Activated CD4-positive, alpha-beta T cell treated with anti-CD3 and anti-CD28 coated beads, Interleukin-10, Interleukin-2, amounts not matched to agents 100 ng/mL and 50 ng/mL, durations not matched to agents 16 hours and 8 hours (primary cell): Measurements from ENCODE around the gene NFAT5.

Source experiments
- DNase-seq: peaks from one replicate; pipeline ENCODE4 v3.0.0-alpha.2; 2020

The NFAT5 gene

DNA sequence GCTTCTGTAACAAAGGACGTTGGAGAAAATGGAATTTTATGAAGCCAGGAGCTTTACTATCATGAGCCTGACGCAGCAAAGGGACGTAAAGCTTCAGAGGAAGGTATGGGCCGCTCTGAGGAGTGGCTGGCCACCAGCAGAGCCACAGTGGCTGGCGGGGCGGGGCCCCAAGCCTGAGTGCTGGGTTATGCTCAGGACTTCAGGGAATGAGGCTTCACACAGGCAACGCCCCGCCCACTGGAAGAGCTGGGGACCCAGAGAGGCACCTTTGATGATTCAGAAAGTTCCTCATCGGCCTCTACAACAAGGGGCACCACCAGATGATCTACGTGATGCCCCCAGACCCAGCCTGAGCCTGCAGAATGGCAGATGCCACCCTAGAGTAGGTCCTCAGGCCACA is 180.2 kb downstream of the NFAT5 start:
- no peak for DNase-seq

DNA sequence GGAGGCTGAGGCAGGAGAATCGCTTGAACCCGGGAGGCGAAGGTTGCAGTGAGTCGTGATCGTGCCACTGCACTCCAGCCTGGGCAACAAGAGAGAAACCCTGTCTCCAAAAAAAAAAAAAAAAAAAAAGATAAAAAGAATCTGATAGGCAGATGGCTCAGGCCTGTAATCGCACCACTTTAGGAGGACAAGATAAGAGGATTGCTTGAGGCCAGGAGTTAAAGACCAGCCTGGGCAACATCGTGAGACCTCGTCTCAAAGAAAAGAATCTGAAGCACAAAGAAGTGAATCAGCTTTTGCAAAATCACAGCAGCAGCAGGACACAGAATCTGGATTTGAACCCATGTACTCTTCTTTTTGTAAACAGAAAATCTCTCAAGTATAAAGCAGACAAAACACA is 181.3 kb downstream of the NFAT5 start:
- no peak for DNase-seq

- no peak for DNase-seq
Measured at GRCh38 chr16:69748694-69749345, 183.1 kb downstream of the NFAT5 start.

- DNase-seq = no peak
Measured at GRCh38 chr16:69754143-69754468, 188.3 kb downstream of the NFAT5 start.
